CD4-positive, alpha-beta T cell treated with Interleukin-2 at 100 ng/mL for 4 hours (primary cell): ENCODE results near the gene ANKRD49.

ENCODE experiments used
- DNase-seq: peaks from one replicate; pipeline ENCODE4 v3.0.0-alpha.2; 2020; ENCODE audit warnings: low spot score

Gene ANKRD49

GRCh38 chr11:94544646-94545263 is 51.0 kb downstream of the ANKRD49 start:
- DNase-seq: no peak

- no peak for DNase-seq
Measured at GRCh38 chr11:94545264-94546161, 51.7 kb downstream of the ANKRD49 start.

GRCh38 chr11:94546162-94546470 is 52.3 kb downstream of the ANKRD49 start:
- DNase-seq: no peak

- DNase-seq: no peak
Measured at GRCh38 chr11:94546886-94547285, 53.1 kb downstream of the ANKRD49 start.

- no peak for DNase-seq
Measured at GRCh38 chr11:94549146-94549545, 55.4 kb downstream of the ANKRD49 start.
